Fibroblast of skin of left biceps (primary cell): ENCODE measurements around the gene RHEB.
"Not testable (repeated sequence)": the region's sequence is repeated elsewhere in the genome, so short reads cannot be mapped to it uniquely, and the experiment has no call there.

Source experiments
- DNase-seq, 2 experiments: peaks; one replicate each; pipeline ENCODE4 v3.0.0-alpha.2; 2013; ENCODE audit warnings: low read depth in 2 of 2

The RHEB gene

GRCh38 chr7:151529842-151530241, 10.1 kb upstream of the RHEB start:
- no peak for DNase-seq

GRCh38 chr7:151524845-151525244, 5.2 kb upstream of the RHEB start:
- no peak for DNase-seq

GRCh38 chr7:151524331-151524730, 4.6 kb upstream of the RHEB start:
- no peak for DNase-seq

GRCh38 chr7:151520419-151521261, 945 bp upstream of the RHEB start:
- no peak for DNase-seq

GRCh38 chr7:151518947-151519764, 539 bp downstream of the RHEB start:
- DNase-seq, result not testable (repeated sequence)

- DNase-seq, result no peak
Observed at GRCh38 chr7:151518105-151518946, 1.4 kb downstream of the RHEB start.

GRCh38 chr7:151517601-151518104, 2.0 kb downstream of the RHEB start:
- no peak for DNase-seq

- no peak for DNase-seq
Observed at GRCh38 chr7:151515276-151515565, 4.5 kb downstream of the RHEB start.

- no peak for DNase-seq
Observed at GRCh38 chr7:151514461-151515275, 5.0 kb downstream of the RHEB start.

GRCh38 chr7:151513133-151513532, 6.6 kb downstream of the RHEB start:
- DNase-seq, result no peak

GRCh38 chr7:151512353-151512752, 7.3 kb downstream of the RHEB start:
- DNase-seq, result no peak

- no peak for DNase-seq
Observed at GRCh38 chr7:151511946-151512345, 7.7 kb downstream of the RHEB start.

- no peak for DNase-seq
Observed at GRCh38 chr7:151511270-151511669, 8.4 kb downstream of the RHEB start.

GRCh38 chr7:151509670-151510333, 9.9 kb downstream of the RHEB start:
- DNase-seq, result no peak

GRCh38 chr7:151508991-151509390, 10.7 kb downstream of the RHEB start:
- DNase-seq, result no peak

- DNase-seq, result no peak
Observed at GRCh38 chr7:151507806-151508205, 11.9 kb downstream of the RHEB start.

GRCh38 chr7:151506901-151507382, 12.8 kb downstream of the RHEB start:
- no peak for DNase-seq

- DNase-seq, result no peak
Observed at GRCh38 chr7:151505836-151506468, 13.7 kb downstream of the RHEB start.

- DNase-seq, result no peak
Observed at GRCh38 chr7:151505433-151505832, 14.3 kb downstream of the RHEB start.
